GM12801 (cell line): ENCODE measurements around the gene ASB12.

ENCODE experiments used
- CTCF ChIP-seq: IDR thresholded peaks from one replicate; pipeline ENCODE4 v1.5.1; 2011; ENCODE audit warnings: control low read depth; ENCODE audit not compliant: insufficient read length; ENCODE audit errors: extremely low read depth

ASB12 gene

GRCh38 chrX:64204701-64205440, 25.5 kb downstream of the ASB12 start:
- TF ChIP-seq CTCF, result no peak

- no peak for TF ChIP-seq CTCF
Observed at GRCh38 chrX:64204252-64204651, 26.2 kb downstream of the ASB12 start.

- TF ChIP-seq CTCF, result no peak
Observed at GRCh38 chrX:64202808-64203325, 27.5 kb downstream of the ASB12 start.

- no peak for TF ChIP-seq CTCF
Observed at GRCh38 chrX:64198036-64198435, 32.4 kb downstream of the ASB12 start.

GRCh38 chrX:64196606-64197005, 33.8 kb downstream of the ASB12 start:
- no peak for TF ChIP-seq CTCF

- TF ChIP-seq CTCF, result no peak
Observed at GRCh38 chrX:64195862-64196261, 34.5 kb downstream of the ASB12 start.

- TF ChIP-seq CTCF, result no peak
Observed at GRCh38 chrX:64192673-64193072, 37.7 kb downstream of the ASB12 start.
